IMR-90 (cell line): ENCODE data around the gene SARDH. TPM values are rescaled to one million over a fixed set of nuclear protein-coding genes. Genes with fewer than 3 reads are reported as not detected.

ENCODE experiments used
- ATAC-seq: fragments of 200-7000 bp; cut with Tn5 transposase; 2 replicates; pipeline ENCODE4 v1.9.1; 2020; ENCODE audit warnings: low read depth, mild to moderate bottlenecking, moderate library complexity
- BruUV-seq: library from RNA; stranded (reverse); fragments of 400-500 nt; replicated peaks from 2 replicates; lab custom pipeline; 2021; lab: Mats Ljungman, UMichigan
- CTCF ChIA-PET: fragments of 300-600 bp; formaldehyde crosslinking; extraction: SDS; loops from one replicate; lab custom pipeline; 2021; ENCODE audit warnings: antibody characterized with exemption; lab: Yijun Ruan, JAX
- POLR2A ChIA-PET: fragments of 300-600 bp; sonication (Branson Sonifier 250); formaldehyde crosslinking; loops from one replicate; lab custom pipeline; 2022; ENCODE audit warnings: antibody characterized with exemption; ENCODE audit not compliant: unreplicated experiment; lab: Charles Lee
- DNase-seq: peaks from one replicate; pipeline ENCODE4 v3.0.0; 2013
- H2AFZ ChIP-seq: replicated peaks from 2 replicates; pipeline ENCODE3; 2013; ENCODE audit warnings: low read length, mild to moderate bottlenecking; ENCODE audit not compliant: poor library complexity
- H2AK5ac ChIP-seq: 2 replicates; pipeline ENCODE4 v1.6.1; 2013; ENCODE audit warnings: low read depth, low read length, inconsistent platforms
- H2AK9ac ChIP-seq: replicated peaks from 2 replicates; pipeline ENCODE3; 2013; ENCODE audit warnings: mild to moderate bottlenecking, low read depth, low read length, moderate library complexity; ENCODE audit not compliant: poor library complexity
- H2BK120ac ChIP-seq: 2 replicates; pipeline ENCODE4 v1.6.1; 2013; ENCODE audit warnings: low read depth, low read length, inconsistent platforms
- H2BK15ac ChIP-seq: 3 replicates; pipeline ENCODE4 v1.6.1; 2013; ENCODE audit warnings: low read depth, low read length, inconsistent platforms
- H2BK20ac ChIP-seq: 2 replicates; pipeline ENCODE4 v1.6.1; 2013; ENCODE audit warnings: low read depth, mild to moderate bottlenecking, inconsistent platforms, low read length, moderate library complexity
- H2BK5ac ChIP-seq: 2 replicates; pipeline ENCODE4 v1.6.1; 2013; ENCODE audit warnings: mild to moderate bottlenecking, low read depth, low read length, inconsistent platforms; ENCODE audit not compliant: poor library complexity, severe bottlenecking
- H3K14ac ChIP-seq: replicated peaks from 2 replicates; pipeline ENCODE4 v1.6.1; 2013; ENCODE audit warnings: low read depth, low read length, inconsistent platforms
- H3K18ac ChIP-seq: 2 replicates; pipeline ENCODE4 v1.6.1; 2013; ENCODE audit warnings: low read depth, low read length, control low read depth
- H3K23ac ChIP-seq: 2 replicates; pipeline ENCODE4 v1.6.1; 2013; ENCODE audit warnings: low read depth, low read length, inconsistent platforms
- H3K27ac ChIP-seq: 2 replicates; pipeline ENCODE4 v1.5.1; 2013; ENCODE audit warnings: mild to moderate bottlenecking, control low read depth, low read length; ENCODE audit not compliant: insufficient read depth
- H3K27me3 ChIP-seq: 2 replicates; pipeline ENCODE4 v1.6.1; 2013; ENCODE audit warnings: low read length; ENCODE audit not compliant: control insufficient read depth, insufficient read depth
- H3K36me3 ChIP-seq: 2 replicates; pipeline ENCODE4 v1.6.1; 2013; ENCODE audit warnings: low read length, mixed read lengths; ENCODE audit not compliant: control insufficient read depth, insufficient read depth
- H3K4ac ChIP-seq: 2 replicates; pipeline ENCODE4 v1.6.1; 2013; ENCODE audit warnings: low read depth, low read length, inconsistent platforms
- H3K4me1 ChIP-seq: 2 replicates; pipeline ENCODE4 v1.6.1; 2013; ENCODE audit warnings: low read length, mixed read lengths; ENCODE audit not compliant: control insufficient read depth, insufficient read depth
- H3K4me2 ChIP-seq: 2 replicates; pipeline ENCODE4 v1.6.1; 2013; ENCODE audit warnings: low read depth, mild to moderate bottlenecking, control low read depth, low read length, moderate library complexity
- H3K4me3 ChIP-seq: 2 replicates; pipeline ENCODE4 v1.5.1; 2013; ENCODE audit warnings: low read depth, mild to moderate bottlenecking, control low read depth, low read length, moderate library complexity; ENCODE audit not compliant: insufficient read depth
- H3K56ac ChIP-seq: 2 replicates; pipeline ENCODE4 v1.6.1; 2013; ENCODE audit warnings: low read length, inconsistent platforms; ENCODE audit not compliant: insufficient read depth; ENCODE audit errors: extremely low read depth
- H3K79me1 ChIP-seq, 2 experiments: 2 replicates each; pipeline ENCODE4 v1.6.1; 2013; ENCODE audit warnings: low read length in 2 of 2, inconsistent platforms in 1 of 2, low read depth in 1 of 2
- H3K9ac ChIP-seq: 2 replicates; pipeline ENCODE4 v1.6.1; 2013; ENCODE audit warnings: low read depth, low read length, control low read depth
- H3K9me1 ChIP-seq: 2 replicates; pipeline ENCODE4 v1.6.1; 2013; ENCODE audit warnings: low read length, inconsistent platforms; ENCODE audit not compliant: insufficient read depth
- H3K9me3 ChIP-seq: 2 replicates; pipeline ENCODE4 v1.6.1; 2013; ENCODE audit warnings: low read length; ENCODE audit not compliant: control insufficient read depth, insufficient read depth
- H4K20me1 ChIP-seq: 2 replicates; pipeline ENCODE4 v1.6.1; 2013; ENCODE audit warnings: low read length, inconsistent platforms; ENCODE audit not compliant: insufficient read depth
- H4K5ac ChIP-seq: 2 replicates; pipeline ENCODE4 v1.6.1; 2013; ENCODE audit warnings: mild to moderate bottlenecking, low read depth, low read length, control low read depth
- H4K8ac ChIP-seq, 2 experiments: 2 replicates each; pipeline ENCODE4 v1.6.1; 2013; ENCODE audit warnings: low read depth in 2 of 2, low read length in 2 of 2, control low read depth in 1 of 2, inconsistent platforms in 1 of 2
- H4K91ac ChIP-seq: 2 replicates; pipeline ENCODE4 v1.6.1; 2013; ENCODE audit warnings: low read depth, low read length, inconsistent platforms; ENCODE audit not compliant: insufficient read depth
- BHLHE40 ChIP-seq: fragments of 150-350 bp; IDR thresholded peaks from 2 replicates; pipeline ENCODE4 v1.6.1; 2016; ENCODE audit warnings: mild to moderate bottlenecking, low read depth, low read length
- CEBPB ChIP-seq: IDR thresholded peaks from 2 replicates; pipeline ENCODE4 v1.6.1; 2012; ENCODE audit warnings: low read depth, low read length, improper control_type of control experiment
- CHD1 ChIP-seq: IDR thresholded peaks from 2 replicates; pipeline ENCODE4 v1.6.1; 2012; ENCODE audit warnings: low read depth, low read length, improper control_type of control experiment
- MAFK ChIP-seq: IDR thresholded peaks from 2 replicates; pipeline ENCODE4 v1.6.1; 2012; ENCODE audit warnings: low read depth, low read length, improper control_type of control experiment
- MAZ ChIP-seq: IDR thresholded peaks from 2 replicates; pipeline ENCODE4 v1.6.1; 2012; ENCODE audit warnings: low read depth, mild to moderate bottlenecking, low read length, improper control_type of control experiment, moderate library complexity, borderline replicate concordance
- MXI1 ChIP-seq: IDR thresholded peaks from 2 replicates; pipeline ENCODE4 v1.6.1; 2012; ENCODE audit warnings: low read depth, mild to moderate bottlenecking, low read length, moderate library complexity, borderline replicate concordance
- NFE2L2 ChIP-seq: fragments of 150-350 bp; IDR thresholded peaks from 2 replicates; pipeline ENCODE4 v1.6.1; 2016; ENCODE audit warnings: low read depth, mild to moderate bottlenecking, low read length
- POLR2A ChIP-seq: IDR thresholded peaks from 2 replicates; pipeline ENCODE4 v1.6.1; 2012; ENCODE audit warnings: mild to moderate bottlenecking, low read depth, low read length
- RAD21 ChIP-seq: IDR thresholded peaks from 2 replicates; pipeline ENCODE4 v1.6.1; 2012; ENCODE audit warnings: low read length, improper control_type of control experiment
- RCOR1 ChIP-seq: IDR thresholded peaks from 2 replicates; pipeline ENCODE4 v1.6.1; 2012; ENCODE audit warnings: mild to moderate bottlenecking, low read length, improper control_type of control experiment; ENCODE audit not compliant: insufficient replicate concordance
- RFX5 ChIP-seq: IDR thresholded peaks from 2 replicates; pipeline ENCODE4 v1.8.0; 2012; ENCODE audit warnings: low read depth, mild to moderate bottlenecking, low read length, moderate library complexity
- SMC3 ChIP-seq: fragments of 150-350 bp; IDR thresholded peaks from 2 replicates; pipeline ENCODE4 v1.6.1; 2016; ENCODE audit warnings: low read depth, mild to moderate bottlenecking, antibody characterized with exemption, low read length, moderate library complexity
- WGBS, 2 experiments: methylation state at CpG; one replicate each; pipeline versions ENCODE4 v1.1.5 to v1.1.7; 2013; ENCODE audit warnings: missing lambda C conversion rate in 2 of 2; ENCODE audit not compliant: insufficient read length in 1 of 2; ENCODE audit errors: extremely low coverage in 2 of 2; 5-methylcytosine and 5-hydroxymethylcytosine counted together
- dilution Hi-C: fragments of 300-500 bp; cut with HindIII; formaldehyde crosslinking; loops from one replicate; pipeline ENCODE4 v1.14.3; 2018; ENCODE audit warnings: low sequenced_read_pairs; ENCODE audit not compliant: unreplicated experiment
- in situ Hi-C: fragments of 300-500 bp; cut with MboI; formaldehyde crosslinking; loops from 3 replicates; pipeline ENCODE4 v1.14.3; 2019; ENCODE audit warnings: low sequenced_read_pairs, inconsistent platforms, mixed read lengths
- intact Hi-C: fragments of 100-400 bp; cut with micrococcal nuclease; formaldehyde crosslinking; loops from 2 replicates; pipeline ENCODE4 v1.10.0; 2022
- polyA plus RNA-seq, 3 experiments: library from polyadenylated mRNA; depleted of rRNA; stranded (reverse); fragments of >200 nt; gene quantifications; 2 replicates each; pipeline ENCODE4 v1.2.3, GENCODE V29; 2012; ENCODE audit warnings: low replicate concordance in 1 of 3
- total RNA-seq: library from RNA; depleted of rRNA; stranded (reverse); fragments of >200 nt; gene quantifications from 2 replicates; pipeline ENCODE4 v1.2.3, GENCODE V29; 2012
- TF ChIP-seq, protein P1 (sequence below): conservative IDR thresholded peaks from 2 replicates; pipeline ENCODE4 v1.5.1; 2012; ENCODE audit warnings: mild to moderate bottlenecking, low read depth, low read length, improper control_type of control experiment
- TF ChIP-seq, protein P2 (sequence below): fragments of 150-350 bp; IDR thresholded peaks from 2 replicates; pipeline ENCODE4 v1.6.1; 2016; ENCODE audit warnings: low read depth, mild to moderate bottlenecking, low read length, moderate library complexity, borderline replicate concordance
- TF ChIP-seq, protein P3 (sequence below): fragments of 150-350 bp; IDR thresholded peaks from 2 replicates; pipeline ENCODE4 v1.6.1; 2017; ENCODE audit warnings: mild to moderate bottlenecking, antibody characterized with exemption, low read length, low read depth

SARDH gene
- total and polyA plus RNA-seq, 2 of the 4 experiments (the other 2 are of a cell fraction), result 5.0 to 7.5 TPM

DNA sequence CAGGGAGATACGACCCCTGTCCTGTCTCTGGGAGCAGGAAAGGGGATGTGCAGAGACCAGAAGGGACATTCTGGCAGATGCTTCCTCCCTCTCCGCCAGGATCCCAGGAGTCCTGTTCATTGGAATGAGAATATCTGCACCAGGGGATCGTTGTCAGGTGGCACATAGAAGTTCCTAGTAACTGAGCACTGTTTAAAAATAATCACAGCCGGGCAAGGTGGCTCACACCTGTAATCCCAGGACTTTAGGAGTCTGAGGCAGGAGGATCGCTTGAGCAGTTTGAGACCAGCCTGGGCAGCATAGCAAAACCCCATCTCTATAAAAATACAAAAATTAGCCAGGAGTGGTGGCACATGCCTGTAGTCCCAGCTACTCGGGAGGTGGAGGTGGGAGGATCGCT is 12.3 kb downstream of the SARDH start:
- ATAC-seq (no peak), DNase-seq (no peak)
- TF ChIP-seq MAZ, result no peak
- no peak for TF ChIP-seq RFX5
- TF ChIP-seq, protein P1, sequence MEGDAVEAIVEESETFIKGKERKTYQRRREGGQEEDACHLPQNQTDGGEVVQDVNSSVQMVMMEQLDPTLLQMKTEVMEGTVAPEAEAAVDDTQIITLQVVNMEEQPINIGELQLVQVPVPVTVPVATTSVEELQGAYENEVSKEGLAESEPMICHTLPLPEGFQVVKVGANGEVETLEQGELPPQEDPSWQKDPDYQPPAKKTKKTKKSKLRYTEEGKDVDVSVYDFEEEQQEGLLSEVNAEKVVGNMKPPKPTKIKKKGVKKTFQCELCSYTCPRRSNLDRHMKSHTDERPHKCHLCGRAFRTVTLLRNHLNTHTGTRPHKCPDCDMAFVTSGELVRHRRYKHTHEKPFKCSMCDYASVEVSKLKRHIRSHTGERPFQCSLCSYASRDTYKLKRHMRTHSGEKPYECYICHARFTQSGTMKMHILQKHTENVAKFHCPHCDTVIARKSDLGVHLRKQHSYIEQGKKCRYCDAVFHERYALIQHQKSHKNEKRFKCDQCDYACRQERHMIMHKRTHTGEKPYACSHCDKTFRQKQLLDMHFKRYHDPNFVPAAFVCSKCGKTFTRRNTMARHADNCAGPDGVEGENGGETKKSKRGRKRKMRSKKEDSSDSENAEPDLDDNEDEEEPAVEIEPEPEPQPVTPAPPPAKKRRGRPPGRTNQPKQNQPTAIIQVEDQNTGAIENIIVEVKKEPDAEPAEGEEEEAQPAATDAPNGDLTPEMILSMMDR, result no peak
- no peak for TF ChIP-seq MXI1
- TF ChIP-seq SMC3, result no peak
- TF ChIP-seq BHLHE40, result no peak
- no peak for TF ChIP-seq RAD21
- TF ChIP-seq RCOR1, result no peak
- no peak for TF ChIP-seq NFE2L2
- TF ChIP-seq CEBPB, result no peak
- TF ChIP-seq, protein P2, sequence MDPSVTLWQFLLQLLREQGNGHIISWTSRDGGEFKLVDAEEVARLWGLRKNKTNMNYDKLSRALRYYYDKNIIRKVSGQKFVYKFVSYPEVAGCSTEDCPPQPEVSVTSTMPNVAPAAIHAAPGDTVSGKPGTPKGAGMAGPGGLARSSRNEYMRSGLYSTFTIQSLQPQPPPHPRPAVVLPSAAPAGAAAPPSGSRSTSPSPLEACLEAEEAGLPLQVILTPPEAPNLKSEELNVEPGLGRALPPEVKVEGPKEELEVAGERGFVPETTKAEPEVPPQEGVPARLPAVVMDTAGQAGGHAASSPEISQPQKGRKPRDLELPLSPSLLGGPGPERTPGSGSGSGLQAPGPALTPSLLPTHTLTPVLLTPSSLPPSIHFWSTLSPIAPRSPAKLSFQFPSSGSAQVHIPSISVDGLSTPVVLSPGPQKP, result no peak
- TF ChIP-seq MAFK, result no peak
- TF ChIP-seq, protein P3, sequence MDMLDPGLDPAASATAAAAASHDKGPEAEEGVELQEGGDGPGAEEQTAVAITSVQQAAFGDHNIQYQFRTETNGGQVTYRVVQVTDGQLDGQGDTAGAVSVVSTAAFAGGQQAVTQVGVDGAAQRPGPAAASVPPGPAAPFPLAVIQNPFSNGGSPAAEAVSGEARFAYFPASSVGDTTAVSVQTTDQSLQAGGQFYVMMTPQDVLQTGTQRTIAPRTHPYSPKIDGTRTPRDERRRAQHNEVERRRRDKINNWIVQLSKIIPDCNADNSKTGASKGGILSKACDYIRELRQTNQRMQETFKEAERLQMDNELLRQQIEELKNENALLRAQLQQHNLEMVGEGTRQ, result no peak
- TF ChIP-seq CHD1, result no peak
- TF ChIP-seq POLR2A, result no peak
- WGBS, 2 experiments, result no CpG with 5 or more reads among the region's 7 CpGs
- H3K79me1 ChIP-seq, result no peaks in the 10 kb centered on the region
- H3K18ac ChIP-seq, result no peak overlapping the region
- H3K9ac ChIP-seq, result no peak overlapping the region
- no peaks in the 10 kb centered on the region; the same call in 1 of the 2 replicates for H4K20me1 ChIP-seq
- H3K27ac ChIP-seq, result no peak overlapping the region
- H2BK20ac ChIP-seq, result no peak overlapping the region
- H3K9me3 ChIP-seq, result no peaks in the 10 kb centered on the region
- CTCF ChIA-PET, result no interaction called here
- H2AFZ ChIP-seq, result no peak overlapping the region
- BruUV-seq, result no TSS peak
- no peaks in the 10 kb centered on the region for H3K36me3 ChIP-seq
- no peaks in the 10 kb centered on the region for H3K4me1 ChIP-seq
- no peak overlapping the region for H2BK5ac ChIP-seq
- intact Hi-C loops (loop anchor here (1.0 to 10.0 kb wide), 2 partner anchors 121 to 193 kb away; partner anchors contain the start of gene FAM163B), dilution Hi-C loops (no loop called here), in situ Hi-C loops (loop anchor here (10.0 kb wide), 1 partner anchor 321 kb away; no protein-coding TSS in a partner anchor)
- no peak overlapping the region for H2AK9ac ChIP-seq
- H2BK15ac ChIP-seq, result no peak overlapping the region
- H4K91ac ChIP-seq, result no peak overlapping the region
- H3K4ac ChIP-seq, result no peak overlapping the region
- no peak overlapping the region for H3K4me2 ChIP-seq
- H3K9me1 ChIP-seq, result no peaks in the 10 kb centered on the region
- no peak overlapping the region for H4K5ac ChIP-seq
- no peak overlapping the region for H3K14ac ChIP-seq
- H2BK120ac ChIP-seq, result no peak overlapping the region
- no peak overlapping the region for H3K56ac ChIP-seq
- no peak overlapping the region for H4K8ac ChIP-seq
- POLR2A ChIA-PET, result no interaction called here
- H2AK5ac ChIP-seq, result no peak overlapping the region
- peaks cover 1% of the 10 kb centered on the region; the same call in 1 of the 2 replicates for H3K27me3 ChIP-seq
- no peak overlapping the region for H3K4me3 ChIP-seq
- no peak overlapping the region for H3K23ac ChIP-seq
